SK-N-SH (cell line): ENCODE results near the gene ST6GALNAC1. TPM values are rescaled to one million over a fixed set of nuclear protein-coding genes. Genes with fewer than 3 reads are reported as not detected.

Experiments
- CTCF ChIA-PET: fragments of 300-600, 350-600 bp; formaldehyde crosslinking; extraction: SDS; loops from one replicate; lab custom pipeline; 2021; lab: Yijun Ruan, JAX
- POLR2A ChIA-PET: fragments of 350-600 bp; sonication (Branson Sonifier 250); formaldehyde crosslinking; extraction: SDS; loops from one replicate; lab custom pipeline; 2020; ENCODE audit warnings: antibody characterized with exemption, inconsistent platforms; lab: Yijun Ruan, JAX
- DNase-seq: peaks from one replicate; pipeline ENCODE4 v3.0.0; 2012
- H2AFZ ChIP-seq: fragments of 200-600 bp; sonication (generic); 2 replicates; pipeline ENCODE4 v1.8.1; 2016; ENCODE audit warnings: antibody characterized with exemption, mild to moderate bottlenecking, low read depth
- H3F3A ChIP-seq: fragments of 200-600 bp; sonication (generic); replicated peaks from 2 replicates; pipeline ENCODE3; 2016; ENCODE audit warnings: antibody characterized with exemption, mild to moderate bottlenecking; ENCODE audit not compliant: insufficient read depth
- H3K27ac ChIP-seq, 2 experiments: fragments of 200-500 bp in 1 of 2; fragments of 200-600 bp in 1 of 2; sonication (Bioruptor generic) in 1 of 2; sonication (generic), shearing (Covaris generic) in 1 of 2; 2 replicates each; pipeline versions ENCODE4 v1.5.1 to v1.6.1; 2014 to 2016; ENCODE audit warnings: low read depth in 2 of 2, inconsistent platforms in 1 of 2, low read length in 1 of 2, mild to moderate bottlenecking in 1 of 2, mixed read lengths in 1 of 2
- H3K27me3 ChIP-seq: fragments of 200-600 bp; sonication (generic), shearing (Covaris generic); 2 replicates; pipeline ENCODE4 v1.6.1; 2016; ENCODE audit warnings: mixed run types; ENCODE audit not compliant: insufficient read depth
- H3K36me3 ChIP-seq, 2 experiments: fragments of 200-500 bp in 1 of 2; fragments of 200-600 bp in 1 of 2; sonication (Bioruptor generic) in 1 of 2; sonication (generic) in 1 of 2; replicated peaks in 1 of 2; 2 replicates each; pipeline versions ENCODE3 to v1.5.1; 2014 to 2016; ENCODE audit warnings: low read length in 1 of 2, mild to moderate bottlenecking in 1 of 2; ENCODE audit not compliant: insufficient read depth in 2 of 2, control insufficient read depth in 1 of 2
- H3K4me1 ChIP-seq, 2 experiments: fragments of 200-500 bp in 1 of 2; fragments of 200-600 bp in 1 of 2; sonication (Bioruptor generic) in 1 of 2; sonication (generic), shearing (Covaris generic) in 1 of 2; 2 replicates each; pipeline versions ENCODE4 v1.5.1 to v1.6.1; 2014 to 2016; ENCODE audit warnings: low read depth in 1 of 2, low read length in 1 of 2, mixed run types in 1 of 2; ENCODE audit not compliant: insufficient read depth in 2 of 2, control insufficient read depth in 1 of 2
- H3K4me2 ChIP-seq: fragments of 200-600 bp; sonication (generic), shearing (Covaris generic); 2 replicates; pipeline ENCODE4 v1.6.1; 2017; ENCODE audit warnings: mixed run types
- H3K4me3 ChIP-seq, 2 experiments: fragments of 200-500 bp in 1 of 2; fragments of 200-600 bp in 1 of 2; sonication (Bioruptor generic) in 1 of 2; sonication (generic), shearing (Covaris generic) in 1 of 2; 2 replicates each; pipeline versions ENCODE4 v1.5.1 to v1.8.1; 2014 to 2016; ENCODE audit warnings: low read depth in 2 of 2, inconsistent platforms in 1 of 2, low read length in 1 of 2, mild to moderate bottlenecking in 1 of 2, mixed read lengths in 1 of 2, moderate library complexity in 1 of 2
- H3K79me2 ChIP-seq: fragments of 200-600 bp; sonication (generic); 2 replicates; pipeline ENCODE4 v1.8.1; 2017; ENCODE audit warnings: mild to moderate bottlenecking; ENCODE audit not compliant: insufficient read depth
- H3K9ac ChIP-seq: fragments of 200-600 bp; sonication (generic); 2 replicates; pipeline ENCODE4 v1.6.1; 2017; ENCODE audit warnings: mixed run types
- H3K9me2 ChIP-seq: fragments of 200-600 bp; sonication (generic); 2 replicates; pipeline ENCODE4 v1.6.1; 2017; ENCODE audit warnings: mixed run types
- H3K9me3 ChIP-seq: fragments of 200-600 bp; sonication (generic); 2 replicates; pipeline ENCODE4 v1.6.1; 2017; ENCODE audit warnings: mixed run types, mild to moderate bottlenecking, moderate library complexity
- H4K20me1 ChIP-seq: fragments of 200-600 bp; sonication (generic); 2 replicates; pipeline ENCODE4 v1.6.1; 2017; ENCODE audit warnings: mild to moderate bottlenecking, mixed run types; ENCODE audit not compliant: insufficient read depth
- EP300 ChIP-seq, 2 experiments: IDR thresholded peaks; 2 replicates each; pipeline versions ENCODE4 v1.4.0 to v1.6.1; 2012; ENCODE audit warnings: borderline replicate concordance in 1 of 2, low read depth in 1 of 2, low read length in 1 of 2
- EZH2phosphoT487 ChIP-seq: fragments of 200-600 bp; sonication (generic); IDR thresholded peaks from 2 replicates; pipeline ENCODE4 v1.6.1; 2017; ENCODE audit warnings: low read depth, mixed run types, mild to moderate bottlenecking, antibody characterized with exemption, moderate library complexity, borderline replicate concordance
- FOXJ3 ChIP-seq: sonication (generic); formaldehyde crosslinking; IDR thresholded peaks from 2 replicates; pipeline ENCODE4 v1.5.1; 2020; ENCODE audit warnings: mild to moderate bottlenecking, missing genetic modification reagents
- FOXM1 ChIP-seq: IDR thresholded peaks from 2 replicates; pipeline ENCODE4 v1.4.0; 2012; ENCODE audit warnings: low read depth, mild to moderate bottlenecking
- GABPA ChIP-seq: IDR thresholded peaks from 2 replicates; pipeline ENCODE4 v1.4.0; 2012; ENCODE audit warnings: low read depth, mild to moderate bottlenecking
- GATA2 ChIP-seq: sonication (generic); formaldehyde crosslinking; IDR thresholded peaks from 2 replicates; pipeline ENCODE4 v1.5.0; 2020; ENCODE audit warnings: mild to moderate bottlenecking, missing genetic modification reagents
- MAX ChIP-seq: IDR thresholded peaks from 2 replicates; pipeline ENCODE4 v1.4.0; 2012; ENCODE audit warnings: low read depth
- MEF2A ChIP-seq: IDR thresholded peaks from 2 replicates; pipeline ENCODE4 v1.4.0; 2012; ENCODE audit warnings: low read depth, borderline replicate concordance
- NFIC ChIP-seq: IDR thresholded peaks from 2 replicates; pipeline ENCODE4 v1.4.0; 2012; ENCODE audit warnings: borderline replicate concordance
- NRF1 ChIP-seq: IDR thresholded peaks from 2 replicates; pipeline ENCODE4 v1.6.1; 2012; ENCODE audit warnings: low read depth, mild to moderate bottlenecking, low read length
- PBX3 ChIP-seq: IDR thresholded peaks from 2 replicates; pipeline ENCODE4; 2012
- POLR2AphosphoS5 ChIP-seq: IDR thresholded peaks from 2 replicates; pipeline ENCODE4 v1.6.1; 2012; ENCODE audit warnings: low read depth, low read length
- RCOR1 ChIP-seq: fragments of 150-350 bp; IDR thresholded peaks from 2 replicates; pipeline ENCODE4 v1.6.1; 2017; ENCODE audit warnings: antibody characterized with exemption, low read length
- RFX5 ChIP-seq: IDR thresholded peaks from 2 replicates; pipeline ENCODE4 v1.6.1; 2012; ENCODE audit warnings: mild to moderate bottlenecking, improper control_type of control experiment, low read length
- SIN3A ChIP-seq: IDR thresholded peaks from 2 replicates; pipeline ENCODE4 v1.6.1; 2012; ENCODE audit warnings: low read depth, mild to moderate bottlenecking, low read length, moderate library complexity, borderline replicate concordance
- SMC3 ChIP-seq: IDR thresholded peaks from 2 replicates; pipeline ENCODE4 v1.6.1; 2012; ENCODE audit warnings: low read depth, low read length, improper control_type of control experiment
- TAF1 ChIP-seq: IDR thresholded peaks from 2 replicates; pipeline ENCODE4 v1.6.1; 2012; ENCODE audit warnings: low read depth, mild to moderate bottlenecking, low read length, moderate library complexity, borderline replicate concordance
- TCF12 ChIP-seq: IDR thresholded peaks from 2 replicates; pipeline ENCODE4 v1.4.0; 2012
- TEAD4 ChIP-seq: IDR thresholded peaks from 2 replicates; pipeline ENCODE4 v1.4.0; 2012; ENCODE audit warnings: mild to moderate bottlenecking, borderline replicate concordance; ENCODE audit not compliant: insufficient read depth
- USF1 ChIP-seq: IDR thresholded peaks from 2 replicates; pipeline ENCODE4 v1.4.0; 2012; ENCODE audit warnings: low read depth, borderline replicate concordance
- WGBS: methylation state at CpG from one replicate; pipeline ENCODE4 v1.1.6; 2017; ENCODE audit warnings: low lambda C conversion rate; 5-methylcytosine and 5-hydroxymethylcytosine counted together
- polyA plus RNA-seq, 3 experiments: library from polyadenylated mRNA; depleted of rRNA; stranded (reverse); fragments of >200 nt; gene quantifications; 2 replicates each; pipeline ENCODE4 v1.2.3, GENCODE V29; 2012

ST6GALNAC1 gene, protein sequence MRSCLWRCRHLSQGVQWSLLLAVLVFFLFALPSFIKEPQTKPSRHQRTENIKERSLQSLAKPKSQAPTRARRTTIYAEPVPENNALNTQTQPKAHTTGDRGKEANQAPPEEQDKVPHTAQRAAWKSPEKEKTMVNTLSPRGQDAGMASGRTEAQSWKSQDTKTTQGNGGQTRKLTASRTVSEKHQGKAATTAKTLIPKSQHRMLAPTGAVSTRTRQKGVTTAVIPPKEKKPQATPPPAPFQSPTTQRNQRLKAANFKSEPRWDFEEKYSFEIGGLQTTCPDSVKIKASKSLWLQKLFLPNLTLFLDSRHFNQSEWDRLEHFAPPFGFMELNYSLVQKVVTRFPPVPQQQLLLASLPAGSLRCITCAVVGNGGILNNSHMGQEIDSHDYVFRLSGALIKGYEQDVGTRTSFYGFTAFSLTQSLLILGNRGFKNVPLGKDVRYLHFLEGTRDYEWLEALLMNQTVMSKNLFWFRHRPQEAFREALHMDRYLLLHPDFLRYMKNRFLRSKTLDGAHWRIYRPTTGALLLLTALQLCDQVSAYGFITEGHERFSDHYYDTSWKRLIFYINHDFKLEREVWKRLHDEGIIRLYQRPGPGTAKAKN
- not detected in 2 replicates for polyA plus RNA-seq (2012; rRNA removed)
- not detected in 2 replicates for polyA plus RNA-seq (2012; cell fraction: cytosol; rRNA removed)
- 0.11 TPM in 1 of 2 replicates, not detected in the other for polyA plus RNA-seq (2012; cell fraction: nucleus; rRNA removed)

DNA sequence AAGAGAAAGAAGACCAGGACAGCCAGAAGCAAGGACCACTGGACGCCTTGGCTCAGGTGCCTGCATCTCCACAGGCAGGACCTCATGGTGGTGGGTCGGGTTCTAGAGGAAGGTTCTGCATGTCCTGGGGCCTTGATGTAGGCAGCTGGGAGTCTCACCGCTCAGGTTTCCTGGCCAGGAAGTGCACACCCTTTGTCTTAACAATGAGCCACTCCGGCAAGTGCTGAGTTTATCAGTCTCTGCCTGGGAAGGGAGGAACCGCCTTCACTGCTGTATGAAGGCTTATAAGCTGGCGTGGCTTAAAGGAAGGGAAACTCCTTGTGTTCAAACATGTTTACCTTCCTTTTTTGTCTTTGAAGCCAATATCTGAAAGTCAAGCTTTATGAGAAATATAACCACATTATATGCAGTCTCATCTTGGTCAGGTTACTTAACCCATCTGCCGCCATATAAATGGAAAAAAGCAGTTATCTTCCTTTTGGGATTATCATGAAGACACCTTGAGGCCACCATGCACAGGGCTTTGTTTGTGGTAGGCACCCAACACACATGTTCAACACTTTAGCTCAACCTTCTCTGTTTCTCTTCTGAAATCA lies at the start of gene ST6GALNAC1:
Gene ST6GALNAC1, minus strand, starts transcription at position 205 of the 596 bp plus-strand sequence. Its CDS starts 119 bp downstream, at position 86.
- TF ChIP-seq NFIC (no peak), GATA2 (CRISPR knock-in tag) (no peak), PBX3 (no peak), FOXM1 (no peak), EP300 (IDR thresholded peaks at IDR 0.05; ENCODE audit: borderline replicate concordance in 1 of 2, low read depth in 1 of 2, low read length in 1 of 2) (no peak), POLR2AphosphoS5 (no peak), NRF1 (no peak), RFX5 (no peak), RCOR1 (no peak), MAX (no peak), FOXJ3 (CRISPR knock-in tag) (no peak)
- WGBS: 76% methylated on average over 7 of the region's 7 CpGs
- no peaks in the 10 kb centered on the region; the same call in 1 of the 2 replicates for H3K27me3 ChIP-seq
- no peak within 1 kb of the TSS for H3K4me2 ChIP-seq
- no peak within 1 kb of the TSS for H3K4me3 ChIP-seq
- no peak within 1 kb of the TSS for H2AFZ ChIP-seq
- H3F3A ChIP-seq: peaks cover 9% of the 10 kb centered on the region
- ChIA-PET POLR2A (no interaction called here), CTCF (interaction anchor here (1.0 to 9.6 kb wide), 3 partner anchors 9 to 20 kb away, joined by 3 to 65 read pairs (median 4); no protein-coding TSS in a partner anchor)
- H3K9me3 ChIP-seq: no peaks in the 10 kb centered on the region
- H4K20me1 ChIP-seq: no peaks in the 10 kb centered on the region
- DNase-seq: no peak
- no peaks in the 10 kb centered on the region for H3K9me2 ChIP-seq
- no peaks in the 10 kb centered on the region for H3K79me2 ChIP-seq
- H3K27ac ChIP-seq: no peak within 1 kb of the TSS
- H3K36me3 ChIP-seq: no peaks in the 10 kb centered on the region
- H3K9ac ChIP-seq: no peak within 1 kb of the TSS
- H3K4me1 ChIP-seq: peaks cover 0 to 14% of the 10 kb centered on the region in 2 experiments; a peak in 2 of 4 replicates

- H3K79me2 ChIP-seq: peaks cover 80% of the 10 kb centered on the region
- H3K4me1 ChIP-seq: peaks cover 0 to 13% of the 10 kb centered on the region in 2 experiments; a peak in 1 of 4 replicates
- H4K20me1 ChIP-seq: peaks cover 40% of the 10 kb centered on the region
- no peak overlapping the region for H3K27ac ChIP-seq
- peaks cover 3% of the 10 kb centered on the region for H3F3A ChIP-seq
- WGBS: 96% methylated on average over 14 of the region's 14 CpGs
- no peak overlapping the region for H3K4me2 ChIP-seq
- CTCF ChIA-PET: interaction anchor here (1.1 to 12.2 kb wide), 7 partner anchors 10 to 176 kb away, joined by 3 to 255 read pairs (median 9); partner anchors contain the start of genes MGAT5B and MXRA7
- no peaks in the 10 kb centered on the region for H3K27me3 ChIP-seq
- H2AFZ ChIP-seq: no peak overlapping the region
- peaks cover 8 to 11% of the 10 kb centered on the region in 2 experiments for H3K36me3 ChIP-seq
- no peak overlapping the region for H3K4me3 ChIP-seq
- no peaks in the 10 kb centered on the region for H3K9me2 ChIP-seq
- no peak overlapping the region for H3K9ac ChIP-seq
- H3K9me3 ChIP-seq: no peaks in the 10 kb centered on the region
- DNase-seq: no peak
- POLR2A ChIA-PET: no interaction called here
- TF ChIP-seq MEF2A: no peak
- no peak for TF ChIP-seq GABPA
- no peak for TF ChIP-seq EZH2phosphoT487
- TF ChIP-seq USF1: no peak
- TF ChIP-seq RFX5: no peak
- no peak for TF ChIP-seq POLR2AphosphoS5
- TF ChIP-seq TCF12: no peak
- no peak for TF ChIP-seq SIN3A
- no peak for TF ChIP-seq FOXJ3 (CRISPR knock-in tag)
- TF ChIP-seq SMC3: no peak
- TF ChIP-seq FOXM1: no peak
- no peak for TF ChIP-seq TAF1
- no peak for TF ChIP-seq TEAD4
- TF ChIP-seq PBX3: no peak
- no peak for TF ChIP-seq NFIC
These were observed 48.0 kb upstream of the ST6GALNAC1 start for GRCh38 chr17:76691379-76692191.
